Stimulated activated CD8-positive, alpha-beta memory T cell treated with anti-CD3 and anti-CD28 coated beads, Interleukin-15, amount 100 ng/mL, for 48 hours (primary cell): ENCODE measurements around the gene TMEM255B.
"Not testable (repeated sequence)": the region's sequence is repeated elsewhere in the genome, so short reads cannot be mapped to it uniquely, and the experiment has no call there.

Source experiments
- DNase-seq, 2 donors: peaks; one replicate each; pipeline ENCODE4 v3.0.0-alpha.2; 2020; ENCODE audit warnings: low read depth in 2 of 2

TMEM255B gene

GRCh38 chr13:113734826-113735125 is 24.2 kb upstream of the TMEM255B start:
- no peak for DNase-seq

- no peak for DNase-seq
Measured at GRCh38 chr13:113735194-113735593, 23.8 kb upstream of the TMEM255B start.

GRCh38 chr13:113735750-113736149 is 23.3 kb upstream of the TMEM255B start:
- DNase-seq: no peak

GRCh38 chr13:113736258-113736731 is 22.7 kb upstream of the TMEM255B start:
- no peak for DNase-seq

- DNase-seq: no peak
Measured at GRCh38 chr13:113737803-113738202, 21.2 kb upstream of the TMEM255B start.

- no peak for DNase-seq
Measured at GRCh38 chr13:113739527-113740285, 19.3 kb upstream of the TMEM255B start.

GRCh38 chr13:113740286-113740556 is 18.8 kb upstream of the TMEM255B start:
- DNase-seq: no peak

- no peak for DNase-seq
Measured at GRCh38 chr13:113740661-113741060, 18.4 kb upstream of the TMEM255B start.

GRCh38 chr13:113741191-113741668 is 17.8 kb upstream of the TMEM255B start:
- DNase-seq: no peak

- peak in 1 of 2 donors; percentile 17 for DNase-seq
Measured at GRCh38 chr13:113742000-113742441, 17.0 kb upstream of the TMEM255B start.

- DNase-seq: no peak
Measured at GRCh38 chr13:113742445-113743120, 16.4 kb upstream of the TMEM255B start.

- DNase-seq: no peak
Measured at GRCh38 chr13:113743366-113744195, 15.4 kb upstream of the TMEM255B start.

GRCh38 chr13:113744197-113745000 is 14.6 kb upstream of the TMEM255B start:
- DNase-seq: no peak

GRCh38 chr13:113745059-113745458 is 14.0 kb upstream of the TMEM255B start:
- no peak for DNase-seq

- not testable (repeated sequence) for DNase-seq
Measured at GRCh38 chr13:113745500-113746142, 13.4 kb upstream of the TMEM255B start.

- no peak for DNase-seq
Measured at GRCh38 chr13:113746143-113746525, 12.9 kb upstream of the TMEM255B start.

GRCh38 chr13:113746671-113747070 is 12.4 kb upstream of the TMEM255B start:
- no peak for DNase-seq

GRCh38 chr13:113747291-113747833 is 11.7 kb upstream of the TMEM255B start:
- no peak for DNase-seq

- DNase-seq: no peak
Measured at GRCh38 chr13:113748101-113748861, 10.7 kb upstream of the TMEM255B start.

GRCh38 chr13:113748862-113749451 is 10.1 kb upstream of the TMEM255B start:
- DNase-seq: no peak
